Chondrocyte (in vitro differentiated cells): ENCODE results near the gene SP3. TPM values are rescaled to one million over a fixed set of nuclear protein-coding genes. Genes with fewer than 3 reads are reported as not detected.

Source experiments
- DNase-seq: peaks from one replicate; pipeline ENCODE4 v3.0.0; 2021; ENCODE audit warnings: mixed read lengths, low spot score
- H3K27ac Mint-ChIP-seq: one replicate; pipeline ENCODE4 v1.8.0; 2021; ENCODE audit warnings: mild to moderate bottlenecking, moderate library complexity, mixed read lengths; ENCODE audit not compliant: unreplicated experiment
- H3K27me3 Mint-ChIP-seq: 2 replicates; pipeline ENCODE4 v1.8.0; 2021; ENCODE audit warnings: low read depth, mixed read lengths
- H3K36me3 Mint-ChIP-seq: 2 replicates; pipeline ENCODE4 v1.8.0; 2021; ENCODE audit warnings: low read depth, mixed read lengths
- H3K4me1 Mint-ChIP-seq: 2 replicates; pipeline ENCODE4 v1.8.0; 2021; ENCODE audit warnings: low read depth, mild to moderate bottlenecking, mixed read lengths
- H3K4me3 Mint-ChIP-seq: one replicate; pipeline ENCODE4 v1.8.0; 2021; ENCODE audit warnings: mild to moderate bottlenecking, moderate library complexity, mixed read lengths; ENCODE audit not compliant: unreplicated experiment
- H3K9me3 Mint-ChIP-seq: 2 replicates; pipeline ENCODE4 v1.8.0; 2021; ENCODE audit warnings: low read depth, mixed read lengths
- long read RNA-seq: library from polyadenylated mRNA; stranded (forward); transcript quantifications from one replicate; pipeline ENCODE4 v2.0.0, GENCODE V29; 2021
- total RNA-seq: library from RNA; stranded (reverse); gene quantifications from 3 replicates; pipeline ENCODE4 v1.2.1, GENCODE V29; 2021
- TF ChIP-seq, protein P1 (sequence below): fragments of 200-600 bp; sonication (generic); IDR thresholded peaks from 2 replicates; pipeline ENCODE4 v1.5.0; 2021; ENCODE audit warnings: antibody characterized with exemption, mild to moderate bottlenecking, moderate library complexity

Gene SP3
- 56.9 to 59.4 TPM (median 58.7 TPM) in 3 replicates for total RNA-seq
- long read RNA-seq, full-length matches to known transcripts, result 85 of 108 reads
- long read RNA-seq, partial matches to known transcripts, result 12 of 108 reads
- long read RNA-seq, other reads (novel, unspliced or antisense), result 11 of 108 reads

DNA sequence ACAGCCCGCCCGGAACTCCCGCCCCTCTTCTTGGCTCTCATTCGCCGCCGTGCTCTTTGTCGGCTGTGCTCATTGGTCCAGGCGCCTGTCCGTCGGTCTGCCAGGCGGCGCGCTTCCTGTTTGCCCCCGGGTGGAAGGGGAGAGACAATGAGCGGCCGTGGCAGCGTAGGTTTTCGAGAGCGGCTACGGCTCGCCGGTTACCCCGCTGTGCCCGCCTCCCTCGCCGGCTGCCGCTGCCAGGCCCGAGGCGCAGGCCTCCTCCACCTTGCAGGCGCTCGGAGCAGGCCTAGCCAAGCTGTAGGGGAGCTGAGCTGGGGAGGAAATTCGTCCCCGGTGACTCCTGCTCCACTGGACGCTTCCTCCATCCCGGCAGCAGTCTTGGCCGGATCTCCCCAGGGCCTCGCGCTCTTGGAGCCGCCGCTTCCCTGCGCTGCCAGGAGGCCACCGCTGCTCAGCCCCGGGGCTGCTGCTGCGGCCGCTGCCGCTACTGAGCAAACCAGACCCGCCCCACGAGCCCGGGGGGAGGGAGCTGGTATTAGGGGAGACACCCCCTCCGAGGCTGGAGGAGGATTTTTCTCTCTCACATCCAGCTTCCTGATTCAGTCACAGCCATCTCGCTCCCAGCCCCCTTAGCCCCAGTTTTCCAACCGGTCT lies at the start of gene SP3:
Gene SP3, minus strand, starts transcription at position 2 of the 654 bp plus-strand sequence. CDS start 202 bp downstream, outside the sequence.
- no peaks in the 10 kb centered on the region for H3K27me3 Mint-ChIP-seq
- peaks cover 6% of the 10 kb centered on the region for H3K9me3 Mint-ChIP-seq
- H3K4me3 Mint-ChIP-seq, result peak within 1 kb of the TSS; percentile 97
- DNase-seq, result peak; percentile 99
- peaks cover 44% of the 10 kb centered on the region for H3K4me1 Mint-ChIP-seq
- peak within 1 kb of the TSS; percentile 99 for H3K27ac Mint-ChIP-seq
- peaks cover 5% of the 10 kb centered on the region for H3K36me3 Mint-ChIP-seq
- TF ChIP-seq, protein P1, sequence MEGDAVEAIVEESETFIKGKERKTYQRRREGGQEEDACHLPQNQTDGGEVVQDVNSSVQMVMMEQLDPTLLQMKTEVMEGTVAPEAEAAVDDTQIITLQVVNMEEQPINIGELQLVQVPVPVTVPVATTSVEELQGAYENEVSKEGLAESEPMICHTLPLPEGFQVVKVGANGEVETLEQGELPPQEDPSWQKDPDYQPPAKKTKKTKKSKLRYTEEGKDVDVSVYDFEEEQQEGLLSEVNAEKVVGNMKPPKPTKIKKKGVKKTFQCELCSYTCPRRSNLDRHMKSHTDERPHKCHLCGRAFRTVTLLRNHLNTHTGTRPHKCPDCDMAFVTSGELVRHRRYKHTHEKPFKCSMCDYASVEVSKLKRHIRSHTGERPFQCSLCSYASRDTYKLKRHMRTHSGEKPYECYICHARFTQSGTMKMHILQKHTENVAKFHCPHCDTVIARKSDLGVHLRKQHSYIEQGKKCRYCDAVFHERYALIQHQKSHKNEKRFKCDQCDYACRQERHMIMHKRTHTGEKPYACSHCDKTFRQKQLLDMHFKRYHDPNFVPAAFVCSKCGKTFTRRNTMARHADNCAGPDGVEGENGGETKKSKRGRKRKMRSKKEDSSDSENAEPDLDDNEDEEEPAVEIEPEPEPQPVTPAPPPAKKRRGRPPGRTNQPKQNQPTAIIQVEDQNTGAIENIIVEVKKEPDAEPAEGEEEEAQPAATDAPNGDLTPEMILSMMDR, result no peak

DNA sequence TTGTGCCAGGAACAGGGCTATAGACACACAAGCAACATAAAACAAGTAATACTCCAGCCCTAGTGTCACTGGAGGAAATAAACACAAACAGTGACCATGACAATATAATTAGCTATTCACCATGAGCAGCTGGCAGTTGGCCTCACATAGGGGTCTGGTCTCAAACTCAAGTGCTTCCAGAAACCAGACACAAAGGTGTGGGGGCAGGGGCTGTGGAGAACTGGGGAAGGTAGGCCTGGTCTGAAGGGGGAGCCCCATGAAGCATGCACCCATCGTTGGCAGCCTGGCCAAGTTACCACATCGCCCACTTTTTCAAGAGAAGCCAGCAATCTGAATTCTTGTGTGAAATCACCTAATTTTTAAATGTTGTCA lies 49.5 kb upstream of the SP3 start:
- Mint-ChIP-seq H3K27ac (no peak overlapping the region), H3K4me1 (peaks cover 16% of the 10 kb centered on the region), H3K36me3 (no peaks in the 10 kb centered on the region), H3K27me3 (no peaks in the 10 kb centered on the region), H3K9me3 (no peaks in the 10 kb centered on the region), H3K4me3 (no peak overlapping the region)
- TF ChIP-seq, protein P1, result no peak
- no peak for DNase-seq

DNA sequence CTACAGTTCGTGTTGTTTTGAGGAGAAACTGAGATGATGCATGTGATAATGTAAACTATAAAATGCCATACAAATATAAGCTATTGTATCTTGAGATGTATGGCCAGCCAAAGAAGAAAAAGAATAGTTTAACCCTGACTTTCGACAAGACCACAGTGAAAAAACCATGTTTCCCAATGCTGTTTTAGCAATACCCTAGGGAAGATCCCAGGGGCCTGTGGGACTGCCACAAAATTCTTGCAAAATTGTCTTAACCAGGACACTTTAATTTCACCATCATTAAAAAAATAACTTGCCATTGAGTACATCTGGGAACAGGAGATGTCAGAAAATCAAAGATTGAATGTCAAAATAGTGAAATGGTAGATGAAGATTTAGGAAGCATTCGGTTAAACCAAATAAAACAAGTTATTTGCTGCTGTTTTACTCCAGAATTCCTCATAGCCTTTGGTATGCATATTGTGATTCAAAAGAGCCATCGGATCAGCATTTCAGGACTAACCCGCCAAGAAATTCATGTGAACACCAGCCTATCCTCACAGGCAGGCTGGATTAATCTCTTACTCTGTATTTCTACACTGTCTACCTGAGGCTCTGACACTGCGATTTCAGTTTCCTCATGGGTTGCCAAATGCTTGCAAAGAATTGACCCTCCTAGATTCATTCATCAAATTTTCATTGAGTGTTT lies 49.0 kb upstream of the SP3 start:
- H3K27ac Mint-ChIP-seq, result no peak overlapping the region

GRCh38 chr2:174013315-174013751 lies 48.2 kb upstream of the SP3 start:
- Mint-ChIP-seq H3K9me3 (no peaks in the 10 kb centered on the region), H3K4me1 (peaks cover 24% of the 10 kb centered on the region)
- no peak for DNase-seq

More for the DNA sequence above, 49.0 kb upstream of the SP3 start:
- Mint-ChIP-seq H3K36me3 (no peaks in the 10 kb centered on the region), H3K4me1 (peaks cover 21% of the 10 kb centered on the region), H3K4me3 (no peak overlapping the region), H3K9me3 (no peaks in the 10 kb centered on the region), H3K27me3 (no peaks in the 10 kb centered on the region)
- no peak for DNase-seq
- TF ChIP-seq, protein P1, result no peak

More at GRCh38 chr2:174013315-174013751, 48.2 kb upstream of the SP3 start:
- no peaks in the 10 kb centered on the region for H3K27me3 Mint-ChIP-seq
- H3K36me3 Mint-ChIP-seq, result no peaks in the 10 kb centered on the region
- peak overlapping the region; percentile 55 for H3K4me3 Mint-ChIP-seq
- TF ChIP-seq, protein P1, result no peak
- no peak overlapping the region for H3K27ac Mint-ChIP-seq
